ENCODE results near the gene IL1R1.

Gene IL1R1

GRCh38 chr2:102177814-102178478 lies 35.4 kb downstream of the IL1R1 start:
- DNase-seq, result no peak

- no peak for DNase-seq
Observed at GRCh38 chr2:102179061-102179460, 36.5 kb downstream of the IL1R1 start.

- no peak for DNase-seq
Observed at GRCh38 chr2:102179788-102180686, 37.5 kb downstream of the IL1R1 start.

- no peak for DNase-seq
Observed at GRCh38 chr2:102180687-102180999, 38.1 kb downstream of the IL1R1 start.

- no peak for DNase-seq
Observed at GRCh38 chr2:102181376-102181775, 38.8 kb downstream of the IL1R1 start.

- no peak for DNase-seq
Observed at GRCh38 chr2:102181919-102182635, 39.5 kb downstream of the IL1R1 start.

GRCh38 chr2:102184018-102184417 lies 41.5 kb downstream of the IL1R1 start:
- DNase-seq, result no peak

GRCh38 chr2:102184568-102184967 lies 42.0 kb downstream of the IL1R1 start:
- DNase-seq, result no peak

GRCh38 chr2:102185347-102185746 lies 42.8 kb downstream of the IL1R1 start:
- DNase-seq, result no peak

GRCh38 chr2:102186791-102187495 lies 44.4 kb downstream of the IL1R1 start, which contains the start of gene IL1RL2:
Gene IL1RL2 (plus strand): TSS chr2:102187023. CDS start chr2:102187868, 845 bp downstream.
- DNase-seq, result no peak

GRCh38 chr2:102187496-102188150 lies 45.1 kb downstream of the IL1R1 start:
- peak; percentile 78 for DNase-seq

- no peak for DNase-seq
Observed at GRCh38 chr2:102190430-102191107, 48.0 kb downstream of the IL1R1 start.

- no peak for DNase-seq
Observed at GRCh38 chr2:102191501-102191900, 49.0 kb downstream of the IL1R1 start.

- no peak for DNase-seq
Observed at GRCh38 chr2:102193074-102193473, 50.5 kb downstream of the IL1R1 start.

- no peak for DNase-seq
Observed at GRCh38 chr2:102194609-102195268, 52.2 kb downstream of the IL1R1 start.

GRCh38 chr2:102197389-102198137 lies 55.0 kb downstream of the IL1R1 start:
- DNase-seq, result no peak

- DNase-seq, result no peak
Observed at GRCh38 chr2:102200539-102200938, 58.0 kb downstream of the IL1R1 start.

- DNase-seq, result no peak
Observed at GRCh38 chr2:102204638-102205037, 62.1 kb downstream of the IL1R1 start.

- DNase-seq, result no peak
Observed at GRCh38 chr2:102206666-102207341, 64.3 kb downstream of the IL1R1 start.

- no peak for DNase-seq
Observed at GRCh38 chr2:102208774-102209173, 66.2 kb downstream of the IL1R1 start.
